Measurements from ENCODE around the gene ACP4.

GRCh38 chr19:50835785-50836542, 45.7 kb downstream of the ACP4 start:
- TF ChIP-seq CTCF (conservative IDR thresholded peaks at IDR 0.05; ENCODE audit: low read depth in 2 of 2) (peak; percentile 28 to 40), EZH2phosphoT487 (IDR thresholded peaks at IDR 0.05; ENCODE audit: unreplicated experiment) (no peak), JUNB (IDR thresholded peaks at IDR 0.05; ENCODE audit: unreplicated experiment) (no peak), EZH2 (IDR thresholded peaks at IDR 0.05; ENCODE audit: low read depth, unreplicated experiment) (no peak)

All from GM23338 (cell line).